ENCODE data around the gene HBS1L. TPM values are rescaled to one million over a fixed set of nuclear protein-coding genes. Genes with fewer than 3 reads are reported as not detected.
A peak's percentile ranks its signal among the peaks of the same experiment; 100 is the strongest.

Gene HBS1L
- total RNA-seq, 1 experiment from 2014 or later, result 95.4 TPM

- ChIA-PET CTCF (interaction anchor here (1.7 kb wide), 1 partner anchor 10 kb away, joined by 5 read pairs; no protein-coding TSS in a partner anchor), POLR2A (interaction anchor here (0.6 kb wide), 1 partner anchor 36 kb away, joined by 3 read pairs; no protein-coding TSS in a partner anchor)
- H3K36me3 Mint-ChIP-seq, result peaks cover 9% of the 10 kb centered on the region
- DNase-seq (ENCODE audit: low spot score) (no peak), ATAC-seq (no peak)
- H3K27me3 Mint-ChIP-seq (ENCODE audit: low read depth), result no peaks in the 10 kb centered on the region
- H3K9me3 Mint-ChIP-seq, result no peaks in the 10 kb centered on the region
- no peak overlapping the region for H3K4me3 Mint-ChIP-seq
- H3K4me1 Mint-ChIP-seq, result peaks cover 5% of the 10 kb centered on the region
- no peak overlapping the region for H3K27ac Mint-ChIP-seq
- TF ChIP-seq ZMAT4 (CRISPR knock-in tag; IDR thresholded peaks at IDR 0.05), result no peak
- no peak for TF ChIP-seq MLX (CRISPR knock-in tag; IDR thresholded peaks at IDR 0.05)
- TF ChIP-seq ZNF532 (CRISPR knock-in tag; IDR thresholded peaks at IDR 0.05; ENCODE audit: borderline replicate concordance), result no peak
- TF ChIP-seq ZNF138 (CRISPR knock-in tag; conservative IDR thresholded peaks at IDR 0.05), result no peak
- TF ChIP-seq NR2C2 (CRISPR knock-in tag; IDR thresholded peaks at IDR 0.05), result no peak
- TF ChIP-seq ATF2 (CRISPR knock-in tag; IDR thresholded peaks at IDR 0.05; ENCODE audit: borderline replicate concordance, low read depth), result no peak
- no peak for TF ChIP-seq TEAD4 (CRISPR knock-in tag; IDR thresholded peaks at IDR 0.05)
Measured at GRCh38 chr6:134992155-134992554, 62.5 kb downstream of the HBS1L start.

GRCh38 chr6:134990262-134990661 lies 64.4 kb downstream of the HBS1L start:
- POLR2A ChIA-PET, result no interaction called here
- Mint-ChIP-seq H3K27me3 (ENCODE audit: low read depth) (no peaks in the 10 kb centered on the region), H3K9me3 (no peaks in the 10 kb centered on the region), H3K4me3 (no peak overlapping the region), H3K4me1 (no peaks in the 10 kb centered on the region), H3K36me3 (peaks cover 4% of the 10 kb centered on the region; the same call in 1 of the 2 replicates), H3K27ac (peak overlapping the region; percentile 88)
- CTCF ChIA-PET, result interaction anchor here (0.6 kb wide), 1 partner anchor 12 kb away, joined by 4 read pairs; no protein-coding TSS in a partner anchor
- DNase-seq (ENCODE audit: low spot score), result no peak
- ATAC-seq, result no peak
- TF ChIP-seq TEAD1 (CRISPR knock-in tag; IDR thresholded peaks at IDR 0.05), result no peak
- no peak for TF ChIP-seq ETV6 (CRISPR knock-in tag; IDR thresholded peaks at IDR 0.05)
- no peak for TF ChIP-seq GABPB1 (CRISPR knock-in tag; IDR thresholded peaks at IDR 0.05)
- TF ChIP-seq STAT6 (CRISPR knock-in tag; conservative IDR thresholded peaks at IDR 0.05; ENCODE audit: low read depth), result no peak
- no peak for TF ChIP-seq ZNF138 (CRISPR knock-in tag; conservative IDR thresholded peaks at IDR 0.05)
- no peak for TF ChIP-seq MYBL2 (CRISPR knock-in tag; IDR thresholded peaks at IDR 0.05)
- no peak for TF ChIP-seq CTCF (IDR thresholded peaks at IDR 0.05)
- TF ChIP-seq MXD4 (CRISPR knock-in tag; IDR thresholded peaks at IDR 0.05; ENCODE audit: borderline replicate concordance), result no peak
- TF ChIP-seq CREM (CRISPR knock-in tag; IDR thresholded peaks at IDR 0.05), result no peak
- TF ChIP-seq JAZF1 (CRISPR knock-in tag; IDR thresholded peaks at IDR 0.05), result no peak
- no peak for TF ChIP-seq PREB (CRISPR knock-in tag; IDR thresholded peaks at IDR 0.05; ENCODE audit: borderline replicate concordance)
- TF ChIP-seq IRF1 (CRISPR knock-in tag; IDR thresholded peaks at IDR 0.05), result no peak
- no peak for TF ChIP-seq ESRRA (CRISPR knock-in tag; IDR thresholded peaks at IDR 0.05; ENCODE audit: borderline replicate concordance)

Data from WTC11 (cell line).